Body of pancreas (tissue), 4 donors: Measurements from ENCODE around the gene KAT7.

ENCODE experiments used
- POLR2A ChIP-seq, 3 donors: fragments of 450-650 bp; IDR thresholded peaks; one replicate each; pipeline ENCODE4 v1.6.1; 2016; ENCODE audit warnings: antibody characterized with exemption in 3 of 3, mild to moderate bottlenecking in 2 of 3
- TF ChIP-seq, protein P1 (sequence below), 7 experiments: fragments of 450-650 bp in 4 of 7; fragments of 200-600 bp in 3 of 7; sonication (generic) in 3 of 7; IDR thresholded peaks; one replicate each; pipeline ENCODE4 v1.5.1; 2016 to 2019; ENCODE audit warnings: antibody characterized with exemption in 7 of 7

GRCh38 chr17:49795372-49795771, 6.9 kb downstream of the KAT7 start:
- TF ChIP-seq, protein P1, sequence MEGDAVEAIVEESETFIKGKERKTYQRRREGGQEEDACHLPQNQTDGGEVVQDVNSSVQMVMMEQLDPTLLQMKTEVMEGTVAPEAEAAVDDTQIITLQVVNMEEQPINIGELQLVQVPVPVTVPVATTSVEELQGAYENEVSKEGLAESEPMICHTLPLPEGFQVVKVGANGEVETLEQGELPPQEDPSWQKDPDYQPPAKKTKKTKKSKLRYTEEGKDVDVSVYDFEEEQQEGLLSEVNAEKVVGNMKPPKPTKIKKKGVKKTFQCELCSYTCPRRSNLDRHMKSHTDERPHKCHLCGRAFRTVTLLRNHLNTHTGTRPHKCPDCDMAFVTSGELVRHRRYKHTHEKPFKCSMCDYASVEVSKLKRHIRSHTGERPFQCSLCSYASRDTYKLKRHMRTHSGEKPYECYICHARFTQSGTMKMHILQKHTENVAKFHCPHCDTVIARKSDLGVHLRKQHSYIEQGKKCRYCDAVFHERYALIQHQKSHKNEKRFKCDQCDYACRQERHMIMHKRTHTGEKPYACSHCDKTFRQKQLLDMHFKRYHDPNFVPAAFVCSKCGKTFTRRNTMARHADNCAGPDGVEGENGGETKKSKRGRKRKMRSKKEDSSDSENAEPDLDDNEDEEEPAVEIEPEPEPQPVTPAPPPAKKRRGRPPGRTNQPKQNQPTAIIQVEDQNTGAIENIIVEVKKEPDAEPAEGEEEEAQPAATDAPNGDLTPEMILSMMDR (IDR thresholded peaks at IDR 0.05) = no peak
- no peak for TF ChIP-seq POLR2A (IDR thresholded peaks at IDR 0.05)
